ENCODE data around the gene MAN2B2. TPM values are rescaled to one million over a fixed set of nuclear protein-coding genes. Genes with fewer than 3 reads are reported as not detected.
"Not testable (repeated sequence)": the region's sequence is repeated elsewhere in the genome, so short reads cannot be mapped to it uniquely, and the experiment has no call there.

MAN2B2 gene
- total RNA-seq, 1 experiment from 2014 or later, result 20.5 TPM

GRCh38 chr4:6668391-6668790 is 93.4 kb downstream of the MAN2B2 start:
- TF ChIP-seq, protein P1, sequence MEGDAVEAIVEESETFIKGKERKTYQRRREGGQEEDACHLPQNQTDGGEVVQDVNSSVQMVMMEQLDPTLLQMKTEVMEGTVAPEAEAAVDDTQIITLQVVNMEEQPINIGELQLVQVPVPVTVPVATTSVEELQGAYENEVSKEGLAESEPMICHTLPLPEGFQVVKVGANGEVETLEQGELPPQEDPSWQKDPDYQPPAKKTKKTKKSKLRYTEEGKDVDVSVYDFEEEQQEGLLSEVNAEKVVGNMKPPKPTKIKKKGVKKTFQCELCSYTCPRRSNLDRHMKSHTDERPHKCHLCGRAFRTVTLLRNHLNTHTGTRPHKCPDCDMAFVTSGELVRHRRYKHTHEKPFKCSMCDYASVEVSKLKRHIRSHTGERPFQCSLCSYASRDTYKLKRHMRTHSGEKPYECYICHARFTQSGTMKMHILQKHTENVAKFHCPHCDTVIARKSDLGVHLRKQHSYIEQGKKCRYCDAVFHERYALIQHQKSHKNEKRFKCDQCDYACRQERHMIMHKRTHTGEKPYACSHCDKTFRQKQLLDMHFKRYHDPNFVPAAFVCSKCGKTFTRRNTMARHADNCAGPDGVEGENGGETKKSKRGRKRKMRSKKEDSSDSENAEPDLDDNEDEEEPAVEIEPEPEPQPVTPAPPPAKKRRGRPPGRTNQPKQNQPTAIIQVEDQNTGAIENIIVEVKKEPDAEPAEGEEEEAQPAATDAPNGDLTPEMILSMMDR (IDR thresholded peaks at IDR 0.05; ENCODE audit: insufficient read depth in 1 of 2, low read depth in 1 of 2, low read length in 1 of 2, severe bottlenecking in 1 of 2, unreplicated experiment in 1 of 2), result no peak
- Mint-ChIP-seq H3K27ac (ENCODE audit: unreplicated experiment) (no peak overlapping the region), H3K4me3 (ENCODE audit: unreplicated experiment) (no peak overlapping the region), H3K36me3 (ENCODE audit: insufficient read depth, unreplicated experiment) (peaks cover 12% of the 10 kb centered on the region), H3K4me1 (ENCODE audit: low read depth, unreplicated experiment) (no peaks in the 10 kb centered on the region), H3K27me3 (ENCODE audit: insufficient read depth, unreplicated experiment) (no peaks in the 10 kb centered on the region), H3K9me3 (ENCODE audit: unreplicated experiment) (no peaks in the 10 kb centered on the region)
- Histone ChIP-seq H3K4me1 (no peaks in the 10 kb centered on the region), H3K9me3 (no peaks in the 10 kb centered on the region), H3K36me3 (ENCODE audit: control insufficient read depth, insufficient read depth, low read length) (no peaks in the 10 kb centered on the region; the same call in 1 of the 2 replicates), H3K4me3 (ENCODE audit: low read depth, low read length) (no peak overlapping the region), H3K27me3 (replicated peaks; ENCODE audit: control insufficient read depth, insufficient read depth, low read length) (no peaks in the 10 kb centered on the region)
- POLR2A ChIA-PET, result no interaction called here
- no TSS peak for BruUV-seq (replicated peaks)
- CTCF ChIA-PET, result no interaction called here
- intact Hi-C loops (cut with micrococcal nuclease; ENCODE audit: unreplicated experiment), result no loop called here
- DNase-seq, result no peak

GRCh38 chr4:6671648-6672047 is 96.7 kb downstream of the MAN2B2 start:
- POLR2A ChIA-PET, result no interaction called here
- Histone ChIP-seq H3K9me3 (no peaks in the 10 kb centered on the region), H3K36me3 (ENCODE audit: control insufficient read depth, insufficient read depth, low read length) (peaks cover 5% of the 10 kb centered on the region), H3K27me3 (replicated peaks; ENCODE audit: control insufficient read depth, insufficient read depth, low read length) (no peaks in the 10 kb centered on the region), H3K4me1 (peaks cover 16% of the 10 kb centered on the region), H3K4me3 (ENCODE audit: low read depth, low read length) (no peak overlapping the region)
- peaks cover 14% of the 10 kb centered on the region for H3K4me1 Mint-ChIP-seq (ENCODE audit: low read depth, unreplicated experiment)
- TF ChIP-seq, protein P1 (IDR thresholded peaks at IDR 0.05; ENCODE audit: insufficient read depth in 1 of 2, low read depth in 1 of 2, low read length in 1 of 2, severe bottlenecking in 1 of 2, unreplicated experiment in 1 of 2), result no peak
- no peak overlapping the region for H3K4me3 Mint-ChIP-seq (ENCODE audit: unreplicated experiment)
- H3K27ac Mint-ChIP-seq (ENCODE audit: unreplicated experiment), result no peak overlapping the region
- peaks cover 45% of the 10 kb centered on the region for H3K36me3 Mint-ChIP-seq (ENCODE audit: insufficient read depth, unreplicated experiment)
- H3K27me3 Mint-ChIP-seq (ENCODE audit: insufficient read depth, unreplicated experiment), result no peaks in the 10 kb centered on the region
- intact Hi-C loops (cut with micrococcal nuclease; ENCODE audit: unreplicated experiment), result no loop called here
- H3K9me3 Mint-ChIP-seq (ENCODE audit: unreplicated experiment), result no peaks in the 10 kb centered on the region
- BruUV-seq (replicated peaks), result no TSS peak
- CTCF ChIA-PET, result no interaction called here
- no peak for DNase-seq

- no peak for DNase-seq
- H3K36me3 Mint-ChIP-seq (ENCODE audit: insufficient read depth, unreplicated experiment), result peaks cover 50% of the 10 kb centered on the region
- no peaks in the 10 kb centered on the region for H3K9me3 ChIP-seq
- intact Hi-C loops (cut with micrococcal nuclease; ENCODE audit: unreplicated experiment), result no loop called here
- POLR2A ChIA-PET, result no interaction called here
- no peak overlapping the region for H3K4me3 ChIP-seq (ENCODE audit: low read depth, low read length)
- no peak overlapping the region for H3K27ac Mint-ChIP-seq (ENCODE audit: unreplicated experiment)
- no peaks in the 10 kb centered on the region for H3K9me3 Mint-ChIP-seq (ENCODE audit: unreplicated experiment)
- H3K4me1 Mint-ChIP-seq (ENCODE audit: low read depth, unreplicated experiment), result peaks cover 18% of the 10 kb centered on the region
- no peaks in the 10 kb centered on the region for H3K27me3 Mint-ChIP-seq (ENCODE audit: insufficient read depth, unreplicated experiment)
- TF ChIP-seq, protein P1 (IDR thresholded peaks at IDR 0.05; ENCODE audit: insufficient read depth in 1 of 2, low read depth in 1 of 2, low read length in 1 of 2, severe bottlenecking in 1 of 2, unreplicated experiment in 1 of 2), result no peak
- CTCF ChIA-PET, result no interaction called here
- no TSS peak for BruUV-seq (replicated peaks)
- peaks cover 5% of the 10 kb centered on the region for H3K36me3 ChIP-seq (ENCODE audit: control insufficient read depth, insufficient read depth, low read length)
- H3K4me1 ChIP-seq, result peaks cover 16% of the 10 kb centered on the region
- H3K27me3 ChIP-seq (replicated peaks; ENCODE audit: control insufficient read depth, insufficient read depth, low read length), result no peaks in the 10 kb centered on the region
- no peak overlapping the region for H3K4me3 Mint-ChIP-seq (ENCODE audit: unreplicated experiment)
These were observed 97.1 kb downstream of the MAN2B2 start for GRCh38 chr4:6672131-6672530.

DNA sequence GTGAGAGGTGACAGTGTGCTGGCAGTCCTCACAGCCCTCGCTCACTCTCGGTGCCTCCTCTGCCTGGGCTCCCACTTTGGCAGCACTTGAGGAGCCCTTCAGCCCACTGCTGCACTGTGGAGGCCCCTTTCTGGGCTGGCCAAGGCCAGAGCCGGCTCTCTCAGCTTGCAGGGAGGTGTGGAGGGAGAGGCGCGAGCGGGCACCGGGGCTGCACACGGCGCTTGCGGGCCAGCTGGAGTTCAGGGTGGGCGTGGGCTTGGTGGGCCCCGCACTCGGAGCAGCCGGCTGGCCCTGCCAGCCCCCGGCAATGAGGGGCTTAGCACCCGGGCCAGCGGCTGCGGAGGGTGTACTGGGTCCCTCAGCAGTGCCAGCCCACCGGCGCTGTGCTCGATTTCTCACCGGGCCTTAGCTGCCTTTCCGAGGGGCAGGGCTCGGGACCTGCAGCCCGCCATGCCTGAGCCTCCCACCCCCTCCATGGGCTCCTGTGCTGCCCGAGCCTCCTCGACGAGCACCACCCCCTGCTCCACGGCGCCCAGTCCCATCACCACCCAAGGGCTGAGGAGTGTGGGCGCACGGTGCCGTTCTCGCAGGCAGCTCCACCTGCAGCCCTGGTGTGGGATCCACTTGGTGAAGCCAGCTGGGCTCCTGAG is 97.7 kb downstream of the MAN2B2 start:
- Mint-ChIP-seq H3K4me3 (ENCODE audit: unreplicated experiment) (peak overlapping the region; percentile 84), H3K36me3 (ENCODE audit: insufficient read depth, unreplicated experiment) (peaks cover 55% of the 10 kb centered on the region), H3K4me1 (ENCODE audit: low read depth, unreplicated experiment) (peaks cover 18% of the 10 kb centered on the region), H3K27ac (ENCODE audit: unreplicated experiment) (peak overlapping the region; percentile 93)
- H3K27me3 Mint-ChIP-seq (ENCODE audit: insufficient read depth, unreplicated experiment); intact Hi-C loops (cut with micrococcal nuclease; ENCODE audit: unreplicated experiment); H3K27me3 ChIP-seq (replicated peaks; ENCODE audit: control insufficient read depth, insufficient read depth, low read length); H3K9me3 Mint-ChIP-seq (ENCODE audit: unreplicated experiment); DNase-seq; BruUV-seq (replicated peaks); H3K36me3 ChIP-seq (ENCODE audit: control insufficient read depth, insufficient read depth, low read length); H3K9me3 ChIP-seq: not testable (repeated sequence)
- H3K4me3 ChIP-seq (ENCODE audit: low read depth, low read length), result peak overlapping the region; percentile 13; the same call in 1 of the 2 replicates
- ChIA-PET POLR2A (interaction anchor here (0.6 to 1.9 kb wide), 7 partner anchors 15 to 351 kb away, joined by 3 to 14 read pairs (median 5); no protein-coding TSS in a partner anchor), CTCF (interaction anchor here (0.9 kb wide), 1 partner anchor 44 kb away, joined by 3 read pairs; no protein-coding TSS in a partner anchor)
- peaks cover 16% of the 10 kb centered on the region for H3K4me1 ChIP-seq
